ENCODE data around the gene EGR4.

The EGR4 gene

GRCh38 chr2:73293534-73294171 is at the start of gene EGR4:
TSS of gene EGR4 (minus strand) at chr2:73293548. CDS start at chr2:73293317, 231 bp downstream.
- peak; percentile 36 for DNase-seq

GRCh38 chr2:73341039-73341438 is 47.7 kb upstream of the EGR4 start:
- DNase-seq: no peak

GRCh38 chr2:73339201-73339600 is 45.9 kb upstream of the EGR4 start:
- no peak for DNase-seq

DNA sequence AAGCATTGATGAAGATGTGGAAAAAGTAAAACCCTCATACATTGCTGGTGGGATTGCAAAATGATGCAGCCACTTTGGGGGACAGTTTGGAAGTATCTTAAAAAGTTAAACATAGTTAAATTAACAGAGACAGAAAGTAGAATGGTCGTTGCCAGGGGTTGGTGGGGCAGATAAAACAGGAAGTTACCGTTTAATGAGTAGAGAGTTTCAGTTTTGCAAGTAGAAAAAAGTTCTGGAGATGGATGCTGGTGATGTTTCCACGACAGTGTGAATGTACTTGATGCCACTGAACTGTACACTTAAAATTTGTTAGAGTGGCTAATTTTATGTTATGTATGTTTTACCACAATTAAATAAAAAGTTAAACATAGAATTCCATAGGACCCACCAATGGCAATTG is 44.5 kb upstream of the EGR4 start:
- DNase-seq: no peak

DNA sequence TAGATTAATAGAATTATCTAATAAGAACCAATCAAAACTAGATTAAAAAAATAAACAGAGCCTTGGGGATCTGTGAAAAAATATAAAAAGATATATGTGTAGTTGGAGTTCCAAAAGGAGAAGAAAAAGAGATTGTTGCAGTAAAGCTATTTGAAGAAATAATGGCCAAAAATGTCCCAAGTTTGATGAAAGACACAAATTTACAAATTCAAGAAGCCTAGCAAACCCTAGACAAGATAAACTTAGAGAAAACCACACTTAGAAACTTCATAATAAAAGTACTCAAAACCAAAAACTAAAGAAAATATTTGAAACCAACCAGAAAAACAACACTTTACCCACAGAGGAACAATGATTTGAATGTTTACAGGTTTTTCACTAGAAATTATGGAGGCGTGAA is 41.3 kb upstream of the EGR4 start:
- no peak for DNase-seq

DNA sequence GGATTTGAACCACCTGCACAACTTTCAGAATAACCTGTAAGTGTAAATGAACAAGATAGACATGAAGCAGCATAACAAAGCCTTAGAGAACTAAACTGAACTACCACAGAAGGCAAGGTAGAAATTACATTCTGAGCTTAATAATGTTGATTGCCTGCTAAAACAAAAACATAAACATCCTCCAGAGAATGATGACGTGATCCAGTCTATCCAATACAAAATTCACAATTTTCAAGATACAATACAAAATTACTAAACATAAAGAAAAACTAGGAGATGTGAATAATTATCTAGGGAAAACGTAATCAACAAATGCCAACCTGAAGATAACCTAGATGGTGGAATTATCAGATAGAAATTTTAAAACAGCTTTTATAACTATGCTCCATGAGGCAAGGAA is 40.7 kb upstream of the EGR4 start:
- DNase-seq: no peak

DNA sequence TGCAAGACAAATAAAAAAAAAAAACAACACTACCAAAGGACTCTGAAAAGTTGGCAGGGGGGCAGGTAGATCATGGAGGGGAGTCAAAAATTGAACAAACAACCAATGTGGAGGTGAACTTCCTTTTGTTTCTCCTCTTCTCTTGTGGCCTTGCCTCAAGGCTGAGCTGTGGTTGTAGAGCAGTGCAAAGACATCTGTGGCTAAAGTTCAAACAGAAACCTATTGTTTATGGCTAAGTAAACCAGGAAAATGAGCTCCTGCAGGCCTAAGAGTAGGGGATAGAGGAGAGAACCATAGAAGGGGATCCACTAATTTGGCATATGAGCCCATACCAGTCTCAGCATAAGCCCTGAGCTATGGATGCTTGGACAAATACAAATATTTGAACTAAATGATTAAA is 40.2 kb upstream of the EGR4 start:
- no peak for DNase-seq

- no peak for DNase-seq
Observed at GRCh38 chr2:73324126-73324725, 30.9 kb upstream of the EGR4 start.

GRCh38 chr2:73323551-73323950 is 30.2 kb upstream of the EGR4 start:
- DNase-seq: no peak

GRCh38 chr2:73314441-73314840 is 21.1 kb upstream of the EGR4 start:
- no peak for DNase-seq

DNA sequence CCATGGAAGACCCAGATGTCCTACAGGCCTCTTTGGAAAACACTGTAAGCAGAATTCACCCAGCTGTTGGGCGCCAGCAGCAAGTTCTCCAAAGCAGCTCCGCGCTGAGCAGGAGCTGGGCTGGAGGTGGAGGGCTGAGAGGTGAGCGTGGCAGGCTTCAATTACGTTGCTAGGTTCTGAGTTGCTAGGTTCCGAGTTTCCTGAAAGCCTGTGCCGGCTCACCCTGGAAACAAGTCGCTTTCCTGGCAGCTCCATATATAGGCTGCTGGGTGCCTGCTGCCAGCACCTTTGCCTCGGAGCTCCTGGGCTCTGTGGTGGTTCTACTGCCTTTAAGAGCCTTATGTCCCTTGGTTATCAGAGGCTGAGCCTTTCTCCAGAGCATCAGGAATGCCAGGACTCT is 14.4 kb upstream of the EGR4 start:
- DNase-seq: no peak

DNA sequence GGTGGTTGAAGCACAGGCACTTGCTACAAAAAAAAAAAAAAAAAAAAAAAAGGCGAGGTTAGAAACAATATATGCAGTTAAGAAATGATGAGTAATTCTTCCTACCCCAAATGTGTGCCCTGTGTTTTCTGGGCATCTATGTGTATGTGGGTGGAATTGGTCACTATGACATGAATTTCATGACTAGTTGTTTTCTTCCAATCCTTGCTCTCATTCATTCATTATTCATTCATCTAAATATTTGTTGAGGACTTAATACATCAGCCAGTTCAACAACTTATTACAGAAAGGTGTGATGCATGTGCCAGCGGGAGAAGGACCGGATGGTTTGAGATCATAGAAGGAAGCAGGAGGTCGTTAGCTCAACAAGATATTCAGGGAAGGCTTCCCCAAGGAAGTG is 8.3 kb upstream of the EGR4 start:
- no peak for DNase-seq

GRCh38 chr2:73300926-73301325 is 7.6 kb upstream of the EGR4 start:
- no peak for DNase-seq

DNA sequence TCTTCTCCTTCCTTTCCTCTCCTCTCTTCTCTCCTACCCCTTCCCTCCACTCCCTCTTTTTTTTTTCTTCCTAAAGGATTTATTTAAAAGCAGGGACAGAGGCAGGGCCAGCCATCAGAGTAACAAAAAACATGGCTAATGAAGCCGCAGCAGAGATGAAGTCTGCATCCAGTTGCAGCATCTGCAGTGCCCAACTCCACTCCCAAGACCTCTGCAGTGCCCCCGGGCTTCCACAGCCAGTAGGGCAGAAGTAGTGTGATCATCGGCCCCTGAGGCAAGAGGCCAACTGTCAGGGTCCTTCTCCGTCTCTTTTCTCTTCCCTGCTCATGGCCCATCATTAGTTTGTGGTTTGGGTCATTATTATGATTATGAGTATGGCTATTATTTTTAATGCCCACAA is 4.2 kb upstream of the EGR4 start:
- no peak for DNase-seq

DNA sequence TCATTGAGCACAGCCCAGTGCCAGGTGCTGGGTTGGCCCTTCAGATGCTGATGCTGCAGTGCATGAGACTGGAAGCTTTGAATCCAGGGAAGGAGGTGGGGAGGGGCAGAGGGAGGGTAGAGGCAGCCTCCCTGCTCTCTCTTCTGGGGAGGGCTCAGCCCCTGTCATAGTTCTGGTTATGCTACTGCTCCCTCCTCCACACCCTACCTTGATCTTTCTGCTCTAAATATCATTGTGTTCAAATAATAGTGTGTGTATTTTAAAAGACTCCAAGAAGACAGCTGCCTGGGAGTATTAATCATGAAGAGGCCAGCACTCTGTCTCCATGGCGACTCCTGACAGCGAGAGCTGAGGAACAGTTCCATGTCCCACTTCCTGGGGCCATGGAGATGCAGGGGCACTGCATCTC is 3.8 kb upstream of the EGR4 start:
- no peak for DNase-seq

DNA sequence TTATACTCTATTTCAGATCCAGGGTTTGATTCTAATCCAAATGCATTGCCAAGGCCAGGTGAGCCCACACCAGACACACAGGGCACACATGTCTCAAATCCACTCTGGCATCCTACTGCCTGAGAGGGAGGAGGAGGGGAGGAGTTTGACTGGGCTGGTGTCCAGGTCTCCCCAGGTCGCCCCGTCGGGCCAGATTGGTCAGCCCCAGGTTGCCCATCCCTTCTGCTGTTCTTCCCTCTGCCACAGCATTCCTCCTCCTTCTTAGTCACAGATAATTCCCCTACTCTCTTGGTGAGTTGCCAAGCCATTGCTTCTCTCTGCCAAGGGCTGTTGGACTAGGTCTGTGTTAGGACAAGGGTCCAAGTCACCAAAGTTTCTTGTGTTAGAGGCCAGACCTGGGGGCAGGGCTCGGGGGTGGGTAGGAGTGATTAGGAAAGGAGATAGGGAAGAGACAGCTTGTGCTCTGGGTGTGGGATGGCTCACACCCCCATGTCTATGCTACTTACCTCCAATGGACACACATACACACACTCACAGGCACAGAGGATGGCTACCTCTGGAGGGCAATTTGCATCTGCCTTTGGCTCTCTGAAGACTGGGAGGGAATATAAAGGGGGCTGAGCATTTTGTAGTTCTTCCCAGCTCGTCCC is 2.5 kb upstream of the EGR4 start:
- no peak for DNase-seq

- no peak for DNase-seq
Observed at GRCh38 chr2:73294239-73294638, 891 bp upstream of the EGR4 start.

- DNase-seq: no peak
Observed at GRCh38 chr2:73292906-73293533, 328 bp downstream of the EGR4 start.

DNA sequence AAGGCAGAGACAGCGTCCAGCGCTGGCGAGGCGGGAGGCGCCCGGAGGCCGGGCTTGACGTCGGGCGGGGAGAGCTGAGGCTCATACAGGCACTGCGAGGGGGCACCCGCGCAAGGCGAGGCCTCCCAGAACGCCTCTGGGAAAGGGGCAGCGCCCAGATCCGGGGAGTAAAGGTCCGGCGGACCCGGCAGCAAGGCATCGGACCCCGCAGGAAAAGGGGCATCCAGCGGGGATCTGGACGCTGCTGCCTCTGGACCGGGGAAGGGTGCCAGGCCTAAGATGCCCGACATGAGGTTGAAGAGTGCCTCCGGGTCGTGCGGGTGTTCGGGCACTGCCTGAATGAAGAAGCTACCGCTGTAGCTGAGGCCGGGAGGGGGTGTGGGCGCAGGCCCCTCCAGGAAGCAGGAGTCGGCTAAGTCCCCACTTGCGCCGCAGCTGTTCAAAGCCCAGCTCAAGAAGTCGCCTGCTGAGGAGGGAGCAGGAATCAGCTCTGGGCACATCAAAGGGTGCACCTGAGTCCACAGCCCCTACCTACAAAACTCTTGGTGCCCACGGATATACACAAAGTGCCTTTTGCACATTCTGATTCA is 937 bp downstream of the EGR4 start:
- no peak for DNase-seq

GRCh38 chr2:73291461-73292315 is 1.7 kb downstream of the EGR4 start:
- DNase-seq: no peak

- DNase-seq: no peak
Observed at GRCh38 chr2:73291093-73291460, 2.3 kb downstream of the EGR4 start.

DNA sequence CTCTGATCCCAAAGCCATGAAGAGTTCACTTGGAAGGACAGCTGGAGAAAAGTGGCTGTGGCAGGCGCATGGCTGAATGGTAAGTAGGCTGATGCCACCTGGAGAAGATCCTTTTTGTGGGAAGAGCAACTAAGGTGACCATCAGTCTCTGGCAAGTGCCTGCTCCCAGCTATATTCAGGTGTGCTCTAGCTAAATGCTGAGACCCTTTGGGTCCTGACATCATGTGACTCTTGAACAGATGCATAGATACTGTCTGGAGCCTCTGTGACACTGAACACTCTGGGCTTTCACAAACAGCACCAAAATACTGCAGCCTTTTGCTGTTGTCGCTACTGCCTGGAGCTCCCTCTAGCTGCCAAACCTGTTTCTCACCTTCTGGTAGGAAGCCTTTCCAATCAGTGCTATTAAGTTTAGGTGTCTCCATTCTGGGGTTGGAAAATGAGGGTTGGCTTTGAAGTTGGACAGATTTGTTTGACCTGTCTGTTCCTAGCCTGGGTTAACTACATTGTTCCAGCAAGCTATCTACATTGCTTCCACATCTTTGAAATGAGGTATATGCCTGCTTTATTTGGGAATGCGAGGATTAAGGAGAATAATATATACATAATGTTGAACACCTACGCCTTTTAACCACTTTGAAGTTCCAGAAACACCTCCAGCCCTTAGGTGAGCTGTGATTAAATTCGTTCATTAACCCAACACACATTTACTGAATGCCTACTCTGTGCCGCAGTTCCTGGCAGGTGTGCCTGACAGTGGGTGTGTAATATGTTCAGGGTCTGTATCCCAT is 3.1 kb downstream of the EGR4 start:
- DNase-seq: no peak

All from amniotic stem cell (primary cell).